Suprapubic skin (tissue), 4 donors: ENCODE measurements around the gene MCC. TPM values are rescaled to one million over a fixed set of nuclear protein-coding genes. Genes with fewer than 3 reads are reported as not detected.
A peak's percentile ranks its signal among the peaks of the same experiment; 100 is the strongest.

ENCODE experiments used
- DNase-seq, 2 donors: peaks; one replicate each; pipeline ENCODE4 v3.0.0-alpha.2; 2019; ENCODE audit warnings: low spot score in 2 of 2
- H3K27ac ChIP-seq: fragments of 200-600 bp; sonication (generic); one replicate; pipeline ENCODE4 v1.5.1; 2019
- H3K27me3 ChIP-seq: fragments of 200-600 bp; sonication (generic); one replicate; pipeline ENCODE4 v1.5.1; 2019
- H3K36me3 ChIP-seq: fragments of 200-600 bp; sonication (generic); one replicate; pipeline ENCODE4 v1.5.1; 2019
- H3K4me1 ChIP-seq: fragments of 200-600 bp; sonication (generic); one replicate; pipeline ENCODE4 v1.5.1; 2019
- H3K4me3 ChIP-seq: fragments of 200-600 bp; sonication (generic); one replicate; pipeline ENCODE4 v1.5.1; 2019; ENCODE audit warnings: mild to moderate bottlenecking
- H3K9me3 ChIP-seq: fragments of 200-600 bp; sonication (generic); one replicate; pipeline ENCODE4 v1.5.1; 2019
- CTCF ChIP-seq, 2 donors: fragments of 200-600 bp in 1 of 2; fragments of 450-650 bp in 1 of 2; sonication (generic) in 1 of 2; IDR thresholded peaks; one replicate each; pipeline ENCODE4 v1.5.1; 2016 to 2019; ENCODE audit warnings: antibody characterized with exemption in 2 of 2, mild to moderate bottlenecking in 1 of 2, moderate library complexity in 1 of 2
- EP300 ChIP-seq: sonication (generic); formaldehyde crosslinking; IDR thresholded peaks from one replicate; pipeline ENCODE4 v1.6.1; 2017; ENCODE audit warnings: antibody characterized with exemption
- POLR2A ChIP-seq, 2 donors: fragments of 450-650 bp; IDR thresholded peaks; one replicate each; pipeline ENCODE4 v1.6.1; 2017; ENCODE audit warnings: antibody characterized with exemption in 2 of 2, mild to moderate bottlenecking in 2 of 2, moderate library complexity in 2 of 2
- POLR2AphosphoS5 ChIP-seq, 3 donors: sonication (generic); formaldehyde crosslinking; IDR thresholded peaks; one replicate each; pipeline ENCODE4 v1.6.1; 2017; ENCODE audit warnings: antibody characterized with exemption in 3 of 3
- WGBS: methylation state at CpG from one replicate; pipeline ENCODE4 v1.1.5; 2018; 5-methylcytosine and 5-hydroxymethylcytosine counted together
- total RNA-seq, 4 donors: library from RNA; depleted of rRNA; stranded (reverse); fragments of >200 nt; gene quantifications; one replicate each; pipeline ENCODE4 v1.1.0, GENCODE V29; 2016

Gene MCC
- total RNA-seq, 4 donors from 2014 or later, result 67.7 to 105 (median 86.6) TPM

GRCh38 chr5:113234546-113234945 lies 253.7 kb downstream of the MCC start:
- H3K27me3 ChIP-seq, result no peaks in the 10 kb centered on the region
- peaks cover 72% of the 10 kb centered on the region for H3K4me1 ChIP-seq
- no peak overlapping the region for H3K27ac ChIP-seq
- TF ChIP-seq CTCF (IDR thresholded peaks at IDR 0.05) (no peak), POLR2A (IDR thresholded peaks at IDR 0.05) (no peak), POLR2AphosphoS5 (IDR thresholded peaks at IDR 0.05) (no peak), EP300 (no peak)
- no peaks in the 10 kb centered on the region for H3K36me3 ChIP-seq
- no peak for DNase-seq
- no peaks in the 10 kb centered on the region for H3K9me3 ChIP-seq
- no peak overlapping the region for H3K4me3 ChIP-seq
- 77% methylated on average over 1 of the region's 1 CpG for WGBS

- no peaks in the 10 kb centered on the region for H3K27me3 ChIP-seq
- TF ChIP-seq EP300 (no peak), CTCF (IDR thresholded peaks at IDR 0.05) (no peak)
- H3K9me3 ChIP-seq, result no peaks in the 10 kb centered on the region
- H3K4me1 ChIP-seq, result peaks cover 72% of the 10 kb centered on the region
- H3K4me3 ChIP-seq, result no peak overlapping the region
- no peaks in the 10 kb centered on the region for H3K36me3 ChIP-seq
- DNase-seq, result no peak
- H3K27ac ChIP-seq, result no peak overlapping the region
- WGBS, result 97% methylated on average over 1 of the region's 1 CpG
Observed at GRCh38 chr5:113233606-113234005, 254.6 kb downstream of the MCC start.

GRCh38 chr5:113232667-113233066 lies 255.6 kb downstream of the MCC start:
- Histone ChIP-seq H3K27me3 (no peaks in the 10 kb centered on the region), H3K36me3 (no peaks in the 10 kb centered on the region), H3K4me1 (peaks cover 67% of the 10 kb centered on the region), H3K4me3 (no peak overlapping the region), H3K27ac (peak overlapping the region; percentile 72), H3K9me3 (no peaks in the 10 kb centered on the region)
- no peak for DNase-seq
- 31% methylated on average over 2 of the region's 2 CpGs for WGBS
- TF ChIP-seq POLR2AphosphoS5 (IDR thresholded peaks at IDR 0.05) (no peak), POLR2A (IDR thresholded peaks at IDR 0.05) (no peak), EP300 (no peak), CTCF (IDR thresholded peaks at IDR 0.05) (no peak)

- Histone ChIP-seq H3K36me3 (no peaks in the 10 kb centered on the region), H3K9me3 (no peaks in the 10 kb centered on the region), H3K27ac (peak overlapping the region; percentile 72), H3K4me3 (no peak overlapping the region), H3K27me3 (no peaks in the 10 kb centered on the region), H3K4me1 (peaks cover 64% of the 10 kb centered on the region)
- TF ChIP-seq POLR2A (IDR thresholded peaks at IDR 0.05), result no peak
- TF ChIP-seq CTCF (IDR thresholded peaks at IDR 0.05), result no peak
- TF ChIP-seq EP300, result no peak
- TF ChIP-seq POLR2AphosphoS5 (IDR thresholded peaks at IDR 0.05), result no peak
- 26% methylated on average over 2 of the region's 2 CpGs for WGBS
- DNase-seq, result no peak
Observed at GRCh38 chr5:113232221-113232620, 256.0 kb downstream of the MCC start.

- Histone ChIP-seq H3K36me3 (no peaks in the 10 kb centered on the region), H3K27ac (peak overlapping the region; percentile 72)
- WGBS, result 39% methylated on average over 1 of the region's 1 CpG
Observed at GRCh38 chr5:113231653-113232000, 256.6 kb downstream of the MCC start.

More at GRCh38 chr5:113231653-113232000, 256.6 kb downstream of the MCC start:
- Histone ChIP-seq H3K9me3 (no peaks in the 10 kb centered on the region), H3K4me1 (peaks cover 60% of the 10 kb centered on the region), H3K27me3 (no peaks in the 10 kb centered on the region), H3K4me3 (no peak overlapping the region)
- no peak for DNase-seq
- TF ChIP-seq EP300 (no peak), POLR2A (IDR thresholded peaks at IDR 0.05) (no peak), CTCF (IDR thresholded peaks at IDR 0.05) (no peak), POLR2AphosphoS5 (IDR thresholded peaks at IDR 0.05) (no peak)
